H1 (cell line): Measurements from ENCODE around the gene RAB44. TPM values are rescaled to one million over a fixed set of nuclear protein-coding genes. Genes with fewer than 3 reads are reported as not detected.

Experiments used
- CTCF ChIA-PET: fragments of 300-600 bp; sonication (Branson Sonifier 250); formaldehyde crosslinking; loops from one replicate; lab custom pipeline; 2021; ENCODE audit not compliant: partially characterized antibody; lab: Charles Lee
- POLR2A ChIA-PET: fragments of 300-600 bp; sonication (Branson Sonifier 250); formaldehyde crosslinking; loops from one replicate; lab custom pipeline; 2021; ENCODE audit warnings: inconsistent platforms; ENCODE audit not compliant: partially characterized antibody; lab: Charles Lee
- DNase-seq, 2 experiments: peaks; one replicate each; pipeline versions ENCODE4 v3.0.0 to v3.0.0-alpha.2; 2010 to 2022; ENCODE audit warnings: low spot score in 2 of 2, low read depth in 1 of 2, mixed read lengths in 1 of 2
- FAIRE-seq: peaks from 2 replicates; lab custom pipeline; 2011; peaks lifted over from hg19 to GRCh38; lab: Jason Lieb, UNC
- H2AFZ ChIP-seq: 2 replicates; pipeline ENCODE4 v1.8.1; 2012; ENCODE audit warnings: low read length, inconsistent platforms
- H2AK5ac ChIP-seq: 2 replicates; pipeline ENCODE4 v1.6.1; 2013; ENCODE audit warnings: low read depth, low read length
- H2BK120ac ChIP-seq: replicated peaks from 2 replicates; pipeline ENCODE3; 2013; ENCODE audit warnings: low read depth, low read length, inconsistent platforms
- H2BK12ac ChIP-seq: 2 replicates; pipeline ENCODE4 v1.6.1; 2013; ENCODE audit warnings: low read depth, low read length
- H2BK15ac ChIP-seq: 2 replicates; pipeline ENCODE4 v1.6.1; 2013; ENCODE audit warnings: low read length
- H2BK20ac ChIP-seq: 2 replicates; pipeline ENCODE4 v1.6.1; 2013; ENCODE audit warnings: low read length
- H2BK5ac ChIP-seq: 2 replicates; pipeline ENCODE4 v1.6.1; 2013; ENCODE audit warnings: low read depth, low read length
- H3K14ac ChIP-seq: 2 replicates; pipeline ENCODE4 v1.6.1; 2013; ENCODE audit warnings: inconsistent platforms; ENCODE audit not compliant: insufficient read length
- H3K18ac ChIP-seq: 2 replicates; pipeline ENCODE4 v1.6.1; 2013; ENCODE audit warnings: low read length; ENCODE audit errors: extremely low read depth
- H3K23ac ChIP-seq: 2 replicates; pipeline ENCODE4 v1.6.1; 2013; ENCODE audit warnings: inconsistent platforms; ENCODE audit not compliant: insufficient read length
- H3K23me2 ChIP-seq: 2 replicates; pipeline ENCODE4 v1.6.1; 2013; ENCODE audit warnings: low read depth, low read length
- H3K27ac ChIP-seq: 2 replicates; pipeline ENCODE4 v1.6.1; 2011; ENCODE audit warnings: low read depth, low read length, inconsistent platforms
- H3K27me3 ChIP-seq, 4 experiments: replicated peaks in 1 of 4; 1 replicate in 1 of 4; 2 replicates in 3 of 4; pipeline versions ENCODE4 v1.6.1 to v1.8.1; 2011 to 2013; ENCODE audit warnings: low read length in 3 of 4, mild to moderate bottlenecking in 3 of 4, inconsistent platforms in 2 of 4, mixed read lengths in 2 of 4, moderate library complexity in 1 of 4; ENCODE audit not compliant: control insufficient read depth in 3 of 4, insufficient read depth in 3 of 4; ENCODE audit errors: extremely low read depth in 1 of 4
- H3K36me3 ChIP-seq, 4 experiments: 2 replicates each; pipeline versions ENCODE4 v1.6.1 to v1.8.1; 2011 to 2013; ENCODE audit warnings: mild to moderate bottlenecking in 4 of 4, low read length in 3 of 4, moderate library complexity in 2 of 4, control low read depth in 1 of 4, inconsistent platforms in 1 of 4; ENCODE audit not compliant: insufficient read depth in 4 of 4, control insufficient read depth in 2 of 4
- H3K4ac ChIP-seq: replicated peaks from 2 replicates; pipeline ENCODE3; 2013; ENCODE audit warnings: low read length, low read depth, mixed read lengths, inconsistent platforms; ENCODE audit not compliant: insufficient read length
- H3K4me1 ChIP-seq, 4 experiments: replicated peaks in 1 of 4; 1 replicate in 1 of 4; 2 replicates in 3 of 4; pipeline versions ENCODE4 v1.6.1 to v1.8.1; 2011 to 2013; ENCODE audit warnings: low read length in 3 of 4, inconsistent platforms in 2 of 4, mixed read lengths in 1 of 4; ENCODE audit not compliant: insufficient read depth in 4 of 4, control insufficient read depth in 3 of 4
- H3K4me2 ChIP-seq, 2 experiments: 2 replicates each; pipeline versions ENCODE4 v1.6.1 to v1.8.1; 2011 to 2013; ENCODE audit warnings: low read depth in 2 of 2, low read length in 2 of 2, control low read depth in 1 of 2, inconsistent platforms in 1 of 2, mild to moderate bottlenecking in 1 of 2; ENCODE audit not compliant: insufficient read depth in 1 of 2
- H3K4me3 ChIP-seq, 4 experiments: fragments of 200-600, 300-600 bp in 1 of 4; sonication (generic), shearing (Covaris generic), sonication (Bioruptor Twin) in 1 of 4; 2 replicates each; pipeline versions ENCODE4 v1.5.1 to v1.8.1; 2011 to 2016; ENCODE audit warnings: low read length in 4 of 4, low read depth in 3 of 4, control low read depth in 2 of 4, inconsistent platforms in 2 of 4, mild to moderate bottlenecking in 2 of 4, mixed read lengths in 1 of 4, moderate library complexity in 1 of 4; ENCODE audit not compliant: insufficient read depth in 2 of 4; ENCODE audit errors: extremely low read depth in 1 of 4
- H3K56ac ChIP-seq: replicated peaks from 2 replicates; pipeline ENCODE3; 2013; ENCODE audit warnings: low read depth, mild to moderate bottlenecking, mixed read lengths, low read length, inconsistent platforms; ENCODE audit not compliant: insufficient read length
- H3K79me1 ChIP-seq: 2 replicates; pipeline ENCODE4 v1.6.1; 2013; ENCODE audit warnings: low read depth, low read length, control low read depth
- H3K79me2 ChIP-seq, 2 experiments: 2 replicates each; pipeline versions ENCODE4 v1.6.1 to v1.8.1; 2012 to 2013; ENCODE audit warnings: low read length in 2 of 2, mild to moderate bottlenecking in 2 of 2, inconsistent platforms in 1 of 2; ENCODE audit not compliant: insufficient read depth in 2 of 2, control insufficient read depth in 1 of 2
- H3K9ac ChIP-seq, 4 experiments: replicated peaks in 1 of 4; 1 replicate in 1 of 4; 2 replicates in 3 of 4; pipeline versions ENCODE4 v1.6.1 to v1.8.1; 2011 to 2013; ENCODE audit warnings: low read depth in 3 of 4, low read length in 3 of 4, control low read depth in 2 of 4, mild to moderate bottlenecking in 2 of 4, moderate library complexity in 2 of 4, inconsistent platforms in 1 of 4; ENCODE audit errors: extremely low read depth in 1 of 4
- H3K9me3 ChIP-seq, 2 experiments: 2 replicates each; pipeline versions ENCODE4 v1.6.1 to v1.8.1; 2012 to 2013; ENCODE audit warnings: mild to moderate bottlenecking in 2 of 2, moderate library complexity in 2 of 2, control low read depth in 1 of 2, inconsistent platforms in 1 of 2, low read depth in 1 of 2, low read length in 1 of 2, mixed read lengths in 1 of 2; ENCODE audit not compliant: insufficient read depth in 2 of 2
- H4K20me1 ChIP-seq, 2 experiments: replicated peaks in 1 of 2; 2 replicates each; pipeline versions ENCODE3 to v1.8.1; 2011 to 2013; ENCODE audit warnings: inconsistent platforms in 2 of 2, low read length in 2 of 2, mild to moderate bottlenecking in 1 of 2; ENCODE audit not compliant: insufficient read depth in 2 of 2, control insufficient read depth in 1 of 2
- H4K5ac ChIP-seq: 2 replicates; pipeline ENCODE4 v1.6.1; 2013; ENCODE audit warnings: low read length, low read depth, mixed read lengths, inconsistent platforms; ENCODE audit not compliant: insufficient read length
- H4K8ac ChIP-seq: 2 replicates; pipeline ENCODE4 v1.8.0; 2013; ENCODE audit warnings: mild to moderate bottlenecking, moderate library complexity, low read length, inconsistent platforms; ENCODE audit not compliant: insufficient read depth; ENCODE audit errors: extremely low read depth
- H4K91ac ChIP-seq: replicated peaks from 2 replicates; pipeline ENCODE3; 2013; ENCODE audit warnings: low read length, mixed read lengths, inconsistent platforms; ENCODE audit not compliant: insufficient read length
- ASH2L ChIP-seq: fragments of 200-600, 300-600 bp; sonication (generic); IDR thresholded peaks from one replicate; pipeline ENCODE4 v1.7.1; 2017; ENCODE audit warnings: low read length
- BCL11A ChIP-seq, 2 experiments: IDR thresholded peaks; one replicate each; pipeline ENCODE4 v1.6.1; 2011; ENCODE audit warnings: low read depth in 2 of 2, low read length in 2 of 2, mild to moderate bottlenecking in 2 of 2
- CTBP2 ChIP-seq: IDR thresholded peaks from 2 replicates; pipeline ENCODE4 v1.7.0; 2011; ENCODE audit warnings: borderline replicate concordance, mild to moderate bottlenecking, moderate library complexity, mixed read lengths, low read length; ENCODE audit not compliant: insufficient read depth, insufficient read length
- JUND ChIP-seq: IDR thresholded peaks from 2 replicates; pipeline ENCODE4 v1.6.1; 2011; ENCODE audit warnings: mild to moderate bottlenecking, improper control_type of control experiment, low read length
- RFX5 ChIP-seq: IDR thresholded peaks from 2 replicates; pipeline ENCODE4 v1.6.1; 2011; ENCODE audit warnings: low read depth, low read length, improper control_type of control experiment, borderline replicate concordance
- SIX5 ChIP-seq: IDR thresholded peaks from 2 replicates; pipeline ENCODE4 v1.6.1; 2011; ENCODE audit warnings: mild to moderate bottlenecking, low read depth, low read length
- TBP ChIP-seq: IDR thresholded peaks from 2 replicates; pipeline ENCODE4 v1.6.1; 2011; ENCODE audit warnings: low read depth, low read length, improper control_type of control experiment
- WGBS, 2 experiments: shearing (Covaris generic) in 1 of 2; methylation state at CpG; one replicate each; pipeline versions ENCODE4 v1.1.6 to v1.1.7; 2013 to 2015; ENCODE audit warnings: low lambda C conversion rate in 2 of 2, mixed read lengths in 2 of 2, inconsistent platforms in 1 of 2, low coverage in 1 of 2, missing lambda C conversion rate in 1 of 2; ENCODE audit not compliant: insufficient replicate concordance in 2 of 2, insufficient coverage in 1 of 2, insufficient read length in 1 of 2; ENCODE audit errors: extremely low coverage in 1 of 2, missing lambda C conversion rate in 1 of 2; 5-methylcytosine and 5-hydroxymethylcytosine counted together
- polyA plus RNA-seq, 7 experiments: library from polyadenylated mRNA; depleted of rRNA in 3 of 7; stranded (reverse) in 5 of 7; unstranded in 2 of 7; fragments of >200 nt in 5 of 7; fragments of 200-250 nt in 2 of 7; gene quantifications; 1 replicate in 5 of 7; 2 replicates in 1 of 7; 4 replicates in 1 of 7; pipeline versions ENCODE4 v1.2.1 to v1.2.3, GENCODE V29; 2011 to 2013; ENCODE audit warnings: missing spikeins in 2 of 7, mixed read lengths in 2 of 7
- total RNA-seq: library from RNA; stranded (reverse); fragmentation: NEBNext Ultra II Directional; extraction: Animal tissue kit (Norgen Biotek cat#: 25700); gene quantifications from 2 replicates; pipeline ENCODE4 v1.2.1, GENCODE V29; 2021
- TF ChIP-seq, protein P1 (sequence below): IDR thresholded peaks from 2 replicates; pipeline ENCODE4 v1.6.1; 2011; ENCODE audit warnings: low read depth, mild to moderate bottlenecking, low read length; ENCODE audit not compliant: insufficient read depth
- TF ChIP-seq, protein P2 (sequence below), 3 experiments: IDR thresholded peaks; 1 replicate in 2 of 3; 2 replicates in 1 of 3; pipeline versions ENCODE4 v1.5.1 to v1.6.1; 2011; ENCODE audit warnings: low read length in 3 of 3, mild to moderate bottlenecking in 3 of 3, inconsistent platforms in 2 of 3, low read depth in 1 of 3, moderate library complexity in 1 of 3; ENCODE audit not compliant: insufficient read depth in 1 of 3; ENCODE audit errors: control extremely low read depth in 1 of 3

RAB44 gene
- total and polyA plus RNA-seq, 2 of the 8 experiments (the other 6 are each of a cell fraction or from before 2014, with no cell fraction given) = 0.02 TPM; not detected in 1

DNA sequence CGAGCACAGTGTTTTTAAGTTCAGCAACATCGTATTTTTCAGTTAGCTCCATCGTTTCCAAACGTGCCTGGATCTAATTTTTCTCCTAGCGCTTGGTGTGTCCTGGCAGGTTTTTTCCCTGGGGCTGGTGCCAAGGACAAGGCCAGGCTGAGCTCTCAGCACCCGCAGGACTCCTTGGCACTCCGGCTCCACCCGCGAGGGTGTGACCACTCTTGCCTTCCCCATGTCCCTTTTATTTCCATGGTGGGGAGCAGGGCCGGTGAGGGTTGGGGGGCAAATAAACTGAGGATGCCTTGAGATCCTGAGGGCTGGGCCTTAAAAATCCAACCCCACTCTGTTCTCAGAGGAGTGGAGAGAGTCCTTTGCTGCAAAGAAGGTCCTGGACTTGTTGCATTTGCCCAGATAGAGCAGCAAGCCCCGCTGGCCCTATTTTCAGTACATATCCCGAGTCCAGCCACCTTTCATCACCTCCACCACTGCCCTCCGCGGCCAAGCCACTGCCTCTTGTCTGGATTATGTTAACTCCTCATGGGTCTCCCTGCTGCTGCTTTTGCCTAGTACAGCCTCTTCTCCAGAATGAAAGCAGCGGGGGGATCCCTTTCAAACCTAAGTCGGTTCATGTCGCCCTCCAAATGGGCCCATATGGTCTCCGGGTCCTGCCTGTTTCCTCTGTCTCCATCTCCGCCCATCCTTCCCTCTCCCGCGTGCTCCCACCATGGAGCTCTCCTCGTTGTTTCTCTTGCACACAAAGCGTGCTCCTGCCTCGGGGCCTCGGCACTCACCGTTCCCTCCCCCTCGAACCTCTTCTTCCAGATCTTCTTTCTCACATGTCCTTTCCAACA, 4.5 kb upstream of the RAB44 start:
- no peak overlapping the region for H3K27ac ChIP-seq
- ChIA-PET POLR2A (interaction anchor here (0.9 to 1.3 kb wide), 2 partner anchors 10 to 15 kb away, joined by 4 to 7 read pairs; partner anchors contain the start of gene CDKN1A), CTCF (interaction anchor here (0.7 to 3.1 kb wide), 10 partner anchors 9 to 81 kb away, joined by 3 to 9 read pairs (median 6); partner anchors contain the start of gene CDKN1A)
- H4K5ac ChIP-seq = no peak overlapping the region
- no peak overlapping the region for H4K91ac ChIP-seq
- no peaks in the 10 kb centered on the region for H3K36me3 ChIP-seq
- DNase-seq = no peak
- H3K23ac ChIP-seq = no peak overlapping the region
- no peak overlapping the region for H3K4me2 ChIP-seq
- H3K79me1 ChIP-seq = no peaks in the 10 kb centered on the region
- H2BK15ac ChIP-seq = no peak overlapping the region
- no peak overlapping the region for H3K4ac ChIP-seq
- no peak overlapping the region for H2BK20ac ChIP-seq
- H2BK120ac ChIP-seq = no peak overlapping the region
- no peaks in the 10 kb centered on the region for H3K79me2 ChIP-seq
- no peak overlapping the region for H3K18ac ChIP-seq
- H3K9me3 ChIP-seq = no peaks in the 10 kb centered on the region
- no peak overlapping the region for H2AK5ac ChIP-seq
- H4K8ac ChIP-seq = no peak overlapping the region
- H2BK12ac ChIP-seq = no peak overlapping the region
- FAIRE-seq = no peak
- WGBS, 2 experiments = 91% methylated on average over 27 of the region's 27 CpGs; no CpG with 5 or more reads in 1 of the 2 experiments
- H3K27me3 ChIP-seq = no peaks in the 10 kb centered on the region
- no peak overlapping the region for H3K9ac ChIP-seq
- H3K4me1 ChIP-seq = no peaks in the 10 kb centered on the region
- H4K20me1 ChIP-seq = no peaks in the 10 kb centered on the region
- H3K14ac ChIP-seq = no peak overlapping the region
- no peaks in the 10 kb centered on the region for H3K23me2 ChIP-seq
- H3K56ac ChIP-seq = no peak overlapping the region
- no peak overlapping the region for H2BK5ac ChIP-seq
- no peak overlapping the region for H3K4me3 ChIP-seq
- H2AFZ ChIP-seq = 0 out of 2 replicates have a peak overlapping the region, but pooled peaks have one; percentile 1
- TF ChIP-seq BCL11A (IDR thresholded peaks at IDR 0.05; ENCODE audit: low read depth in 2 of 2, low read length in 2 of 2) (no peak), TBP (no peak), RFX5 (no peak), JUND (no peak), SIX5 (no peak), CTBP2 (no peak), ASH2L (no peak)
- TF ChIP-seq, protein P1, sequence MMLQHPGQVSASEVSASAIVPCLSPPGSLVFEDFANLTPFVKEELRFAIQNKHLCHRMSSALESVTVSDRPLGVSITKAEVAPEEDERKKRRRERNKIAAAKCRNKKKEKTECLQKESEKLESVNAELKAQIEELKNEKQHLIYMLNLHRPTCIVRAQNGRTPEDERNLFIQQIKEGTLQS = no peak
- TF ChIP-seq, protein P2, sequence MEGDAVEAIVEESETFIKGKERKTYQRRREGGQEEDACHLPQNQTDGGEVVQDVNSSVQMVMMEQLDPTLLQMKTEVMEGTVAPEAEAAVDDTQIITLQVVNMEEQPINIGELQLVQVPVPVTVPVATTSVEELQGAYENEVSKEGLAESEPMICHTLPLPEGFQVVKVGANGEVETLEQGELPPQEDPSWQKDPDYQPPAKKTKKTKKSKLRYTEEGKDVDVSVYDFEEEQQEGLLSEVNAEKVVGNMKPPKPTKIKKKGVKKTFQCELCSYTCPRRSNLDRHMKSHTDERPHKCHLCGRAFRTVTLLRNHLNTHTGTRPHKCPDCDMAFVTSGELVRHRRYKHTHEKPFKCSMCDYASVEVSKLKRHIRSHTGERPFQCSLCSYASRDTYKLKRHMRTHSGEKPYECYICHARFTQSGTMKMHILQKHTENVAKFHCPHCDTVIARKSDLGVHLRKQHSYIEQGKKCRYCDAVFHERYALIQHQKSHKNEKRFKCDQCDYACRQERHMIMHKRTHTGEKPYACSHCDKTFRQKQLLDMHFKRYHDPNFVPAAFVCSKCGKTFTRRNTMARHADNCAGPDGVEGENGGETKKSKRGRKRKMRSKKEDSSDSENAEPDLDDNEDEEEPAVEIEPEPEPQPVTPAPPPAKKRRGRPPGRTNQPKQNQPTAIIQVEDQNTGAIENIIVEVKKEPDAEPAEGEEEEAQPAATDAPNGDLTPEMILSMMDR (IDR thresholded peaks at IDR 0.05; ENCODE audit: control extremely low read depth in 1 of 3, insufficient read depth in 1 of 3, low read depth in 1 of 3, low read length in 3 of 3) = no peak
